ENCODE data around the gene INPP4B. TPM values are rescaled to one million over a fixed set of nuclear protein-coding genes. Genes with fewer than 3 reads are reported as not detected.

INPP4B gene
- polyA plus RNA-seq, 1 experiment: 18.1 TPM

- DNase-seq (ENCODE audit: low read depth): no peak
- ChIA-PET CTCF (no interaction called here), POLR2A (no interaction called here)
- Histone ChIP-seq H3K27me3 (ENCODE audit: control insufficient read depth, insufficient read depth, low read length) (no peaks in the 10 kb centered on the region), H3K36me3 (ENCODE audit: control insufficient read depth, insufficient read depth, low read length) (no peaks in the 10 kb centered on the region), H3K4me3 (ENCODE audit: low read depth, low read length) (no peak overlapping the region)
- TF ChIP-seq, protein P1, sequence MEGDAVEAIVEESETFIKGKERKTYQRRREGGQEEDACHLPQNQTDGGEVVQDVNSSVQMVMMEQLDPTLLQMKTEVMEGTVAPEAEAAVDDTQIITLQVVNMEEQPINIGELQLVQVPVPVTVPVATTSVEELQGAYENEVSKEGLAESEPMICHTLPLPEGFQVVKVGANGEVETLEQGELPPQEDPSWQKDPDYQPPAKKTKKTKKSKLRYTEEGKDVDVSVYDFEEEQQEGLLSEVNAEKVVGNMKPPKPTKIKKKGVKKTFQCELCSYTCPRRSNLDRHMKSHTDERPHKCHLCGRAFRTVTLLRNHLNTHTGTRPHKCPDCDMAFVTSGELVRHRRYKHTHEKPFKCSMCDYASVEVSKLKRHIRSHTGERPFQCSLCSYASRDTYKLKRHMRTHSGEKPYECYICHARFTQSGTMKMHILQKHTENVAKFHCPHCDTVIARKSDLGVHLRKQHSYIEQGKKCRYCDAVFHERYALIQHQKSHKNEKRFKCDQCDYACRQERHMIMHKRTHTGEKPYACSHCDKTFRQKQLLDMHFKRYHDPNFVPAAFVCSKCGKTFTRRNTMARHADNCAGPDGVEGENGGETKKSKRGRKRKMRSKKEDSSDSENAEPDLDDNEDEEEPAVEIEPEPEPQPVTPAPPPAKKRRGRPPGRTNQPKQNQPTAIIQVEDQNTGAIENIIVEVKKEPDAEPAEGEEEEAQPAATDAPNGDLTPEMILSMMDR (IDR thresholded peaks at IDR 0.05; ENCODE audit: insufficient read depth, low read depth, low read length): no peak
Observed at GRCh38 chr4:142030010-142030409, 816.1 kb downstream of the INPP4B start.

DNA sequence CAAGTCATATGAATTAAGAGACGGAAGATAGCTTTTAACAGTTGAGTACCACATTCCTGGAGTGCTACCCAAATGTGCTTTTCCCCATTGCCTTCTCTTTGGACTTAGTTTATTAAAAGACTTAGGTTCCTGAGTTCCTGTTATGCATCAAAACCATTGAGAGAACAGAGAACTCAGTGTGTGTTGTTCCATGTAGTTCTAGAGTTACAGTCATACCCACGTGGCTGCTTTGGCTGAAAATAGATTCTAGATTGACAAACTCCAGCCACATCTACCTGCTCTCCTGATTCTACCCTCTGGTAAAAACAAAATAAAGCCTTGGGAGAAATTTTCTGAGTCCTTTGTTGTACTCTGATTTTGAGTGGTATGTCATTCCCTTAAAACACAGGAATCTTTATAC lies 824.3 kb downstream of the INPP4B start:
- ChIA-PET CTCF (no interaction called here), POLR2A (no interaction called here)
- DNase-seq (ENCODE audit: low read depth): no peak
- TF ChIP-seq, protein P1 (IDR thresholded peaks at IDR 0.05; ENCODE audit: insufficient read depth, low read depth, low read length): no peak
- Histone ChIP-seq H3K27me3 (ENCODE audit: control insufficient read depth, insufficient read depth, low read length) (no peaks in the 10 kb centered on the region), H3K4me3 (ENCODE audit: low read depth, low read length) (no peak overlapping the region), H3K36me3 (ENCODE audit: control insufficient read depth, insufficient read depth, low read length) (no peaks in the 10 kb centered on the region)

- ChIA-PET POLR2A (no interaction called here), CTCF (no interaction called here)
- TF ChIP-seq, protein P1 (IDR thresholded peaks at IDR 0.05; ENCODE audit: insufficient read depth, low read depth, low read length): no peak
- no peaks in the 10 kb centered on the region for H3K36me3 ChIP-seq (ENCODE audit: control insufficient read depth, insufficient read depth, low read length)
- H3K4me3 ChIP-seq (ENCODE audit: low read depth, low read length): no peak overlapping the region
- no peaks in the 10 kb centered on the region for H3K27me3 ChIP-seq (ENCODE audit: control insufficient read depth, insufficient read depth, low read length)
- no peak for DNase-seq (ENCODE audit: low read depth)
Observed at GRCh38 chr4:142021181-142021580, 824.9 kb downstream of the INPP4B start.

DNA sequence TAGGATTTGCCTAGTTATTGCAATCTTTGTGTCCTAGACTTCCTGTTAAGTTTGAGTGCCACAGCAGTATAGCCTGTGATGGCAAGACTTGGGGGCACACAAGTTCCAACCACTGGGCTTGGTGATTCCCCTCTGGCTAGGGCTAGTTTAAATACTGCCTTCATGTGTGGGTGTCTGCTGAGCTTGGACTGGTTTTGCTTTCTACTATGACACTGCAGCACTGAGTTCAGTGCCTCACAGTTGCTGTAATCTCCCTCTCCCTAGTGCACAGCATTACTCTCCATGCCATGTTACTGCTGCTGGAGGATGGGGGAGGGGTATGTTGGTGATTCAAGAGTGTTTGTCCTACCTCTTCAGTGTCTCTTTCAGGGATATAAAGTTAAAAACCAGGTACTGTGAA lies 830.1 kb downstream of the INPP4B start:
- ChIA-PET POLR2A (no interaction called here), CTCF (no interaction called here)
- H3K36me3 ChIP-seq (ENCODE audit: control insufficient read depth, insufficient read depth, low read length): no peaks in the 10 kb centered on the region
- no peaks in the 10 kb centered on the region for H3K27me3 ChIP-seq (ENCODE audit: control insufficient read depth, insufficient read depth, low read length)
- no peak overlapping the region for H3K4me3 ChIP-seq (ENCODE audit: low read depth, low read length)
- TF ChIP-seq, protein P1 (IDR thresholded peaks at IDR 0.05; ENCODE audit: insufficient read depth, low read depth, low read length): no peak
- DNase-seq (ENCODE audit: low read depth): no peak

GRCh38 chr4:142009751-142010150 lies 836.4 kb downstream of the INPP4B start:
- DNase-seq (ENCODE audit: low read depth): no peak
- H3K27me3 ChIP-seq (ENCODE audit: control insufficient read depth, insufficient read depth, low read length): no peaks in the 10 kb centered on the region
- TF ChIP-seq, protein P1 (IDR thresholded peaks at IDR 0.05; ENCODE audit: insufficient read depth, low read depth, low read length): no peak
- H3K4me3 ChIP-seq (ENCODE audit: low read depth, low read length): no peak overlapping the region
- ChIA-PET CTCF (interaction anchor here (0.6 kb wide), 1 partner anchor 24 kb away, joined by 3 read pairs; no protein-coding TSS in a partner anchor), POLR2A (no interaction called here)
- no peaks in the 10 kb centered on the region for H3K36me3 ChIP-seq (ENCODE audit: control insufficient read depth, insufficient read depth, low read length)
